Inflammatory macrophage treated with lipopolysaccharide for 1 hour (primary cell): ENCODE results near the gene LPIN1.
A peak's percentile ranks its signal among the peaks of the same experiment; 100 is the strongest.
"Not testable (repeated sequence)": the region's sequence is repeated elsewhere in the genome, so short reads cannot be mapped to it uniquely, and the experiment has no call there.

Experiments
- DNase-seq, 2 donors: peaks; one replicate each; pipeline ENCODE4 v3.0.0-alpha.2; 2020 to 2022

The LPIN1 gene

DNA sequence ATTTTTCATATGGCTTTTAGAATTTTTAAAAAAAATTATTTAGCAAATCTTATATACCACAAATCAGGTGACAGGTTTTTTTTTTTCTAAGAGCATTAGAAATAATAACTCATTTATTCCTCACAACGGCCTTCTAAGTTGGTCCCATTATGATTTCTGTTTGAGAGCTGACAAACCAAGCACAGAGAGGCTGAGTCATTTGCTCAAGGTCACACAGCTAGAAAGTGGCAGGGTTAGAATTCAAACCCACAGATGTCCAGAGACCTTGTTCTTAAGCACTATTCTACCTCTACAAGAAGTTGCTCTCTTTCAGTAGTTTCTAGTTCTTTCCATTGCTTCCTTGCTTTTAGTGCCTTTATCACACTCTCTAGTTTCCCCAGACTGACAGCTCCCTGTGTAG lies 28.8 kb upstream of the LPIN1 start:
- DNase-seq = no peak

DNA sequence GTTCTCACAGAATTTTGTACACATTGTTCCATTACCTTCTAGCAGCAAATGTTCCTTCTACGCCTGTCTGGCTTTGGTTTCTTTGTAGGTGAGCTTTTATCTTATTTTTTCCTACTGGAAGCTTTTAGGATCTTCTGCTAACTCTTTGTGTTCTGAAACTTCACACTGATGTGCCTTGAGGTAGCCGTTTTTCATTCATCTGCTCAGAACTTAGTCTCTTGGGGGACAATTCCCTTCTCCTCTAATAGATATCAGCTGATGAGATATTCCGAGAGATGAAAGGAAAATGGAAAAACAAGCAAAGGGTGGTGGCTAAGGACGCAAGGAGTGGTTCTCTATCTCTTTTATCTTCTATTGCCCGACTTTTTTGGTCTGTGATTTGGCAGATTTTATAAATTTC lies 27.8 kb upstream of the LPIN1 start:
- DNase-seq = no peak

DNA sequence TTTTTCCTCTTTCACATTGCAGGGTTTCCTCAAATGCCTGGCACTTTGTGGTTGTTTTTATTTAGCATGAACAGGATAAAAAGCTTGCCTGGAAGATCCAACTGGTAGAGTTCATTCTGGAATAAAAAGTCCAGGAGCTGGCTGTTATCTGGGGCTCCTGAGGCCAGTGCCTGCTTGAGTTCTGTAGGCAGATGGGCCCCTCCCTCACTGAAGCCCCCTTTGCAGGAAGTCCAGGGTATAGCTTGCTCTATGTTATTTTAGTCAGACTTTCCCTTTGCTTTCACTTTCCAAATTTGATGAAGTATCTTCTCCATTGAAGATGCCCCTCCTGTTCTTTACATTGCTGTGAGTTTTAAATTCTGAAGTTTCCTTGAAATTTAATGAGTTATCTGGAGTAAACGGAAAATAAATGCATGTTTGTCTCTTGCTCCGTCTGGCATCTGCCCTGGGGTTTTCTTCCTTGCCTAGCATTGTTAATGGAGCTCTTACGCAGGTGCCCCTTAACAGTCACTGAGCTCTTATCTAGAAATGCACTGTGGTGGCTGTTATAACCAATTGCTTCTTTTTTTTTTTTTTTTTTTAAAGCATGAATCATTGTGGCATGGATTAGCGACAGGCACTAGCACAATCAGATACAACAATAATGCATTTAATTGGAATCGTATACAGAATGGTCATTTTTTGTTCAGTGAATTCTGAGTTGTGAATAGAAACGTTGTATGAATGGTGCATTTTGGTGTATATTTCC lies 27.0 kb upstream of the LPIN1 start:
- no peak for DNase-seq

DNA sequence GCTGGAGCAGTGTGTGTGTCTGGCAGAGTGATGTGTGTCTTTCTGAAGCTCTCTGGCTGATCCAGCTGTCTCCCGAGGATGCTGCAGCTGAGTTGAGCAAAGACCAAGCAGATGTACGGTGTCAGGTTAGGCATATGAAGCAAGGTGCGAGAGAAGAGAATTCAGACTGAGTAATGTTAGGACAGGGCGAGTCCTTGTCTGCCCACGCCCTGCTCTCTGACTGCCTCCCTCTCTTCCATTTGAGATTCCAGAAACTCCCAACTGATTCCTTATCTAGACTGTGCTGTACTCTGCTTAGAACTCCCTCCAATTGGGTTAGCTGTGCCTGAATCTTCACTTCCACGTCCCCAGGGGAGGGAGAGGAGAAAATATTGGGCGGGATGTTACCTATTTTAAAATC lies 25.7 kb upstream of the LPIN1 start:
- DNase-seq = no peak

DNA sequence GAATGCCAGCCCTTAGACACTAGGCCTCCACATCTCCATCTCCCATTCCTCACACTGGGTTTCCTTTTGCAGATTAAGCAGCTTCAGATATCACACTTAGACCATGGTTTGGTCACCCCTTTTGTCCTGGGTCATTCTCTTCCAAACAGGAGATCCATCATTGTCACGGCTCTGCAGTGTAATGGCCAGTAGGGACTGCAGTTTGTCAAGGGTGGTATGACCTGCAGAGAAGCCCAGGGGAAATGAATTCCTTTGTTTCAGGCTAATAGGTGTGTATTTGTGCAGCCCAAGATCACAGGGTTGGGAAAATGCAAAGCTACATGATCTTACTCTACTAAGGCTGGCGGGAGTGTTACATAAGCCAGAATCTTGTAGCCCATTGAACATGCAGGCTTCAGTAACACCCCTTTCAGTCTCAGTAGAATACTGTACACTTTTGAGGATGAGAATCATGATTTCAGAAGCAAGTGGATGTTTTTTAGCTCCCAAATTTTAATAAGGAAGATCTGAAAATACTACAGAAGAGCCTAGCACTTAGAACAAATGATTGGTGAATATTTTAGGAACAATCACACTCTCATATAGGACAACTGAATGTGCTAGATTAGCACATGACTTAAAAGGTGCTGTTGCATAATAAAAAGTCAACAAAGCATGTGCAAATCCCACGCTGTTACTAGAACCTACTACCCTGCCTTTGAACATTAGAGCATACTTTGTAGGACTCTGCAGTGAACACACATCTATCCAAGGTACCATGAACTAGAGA lies 24.0 kb upstream of the LPIN1 start:
- DNase-seq = no peak

DNA sequence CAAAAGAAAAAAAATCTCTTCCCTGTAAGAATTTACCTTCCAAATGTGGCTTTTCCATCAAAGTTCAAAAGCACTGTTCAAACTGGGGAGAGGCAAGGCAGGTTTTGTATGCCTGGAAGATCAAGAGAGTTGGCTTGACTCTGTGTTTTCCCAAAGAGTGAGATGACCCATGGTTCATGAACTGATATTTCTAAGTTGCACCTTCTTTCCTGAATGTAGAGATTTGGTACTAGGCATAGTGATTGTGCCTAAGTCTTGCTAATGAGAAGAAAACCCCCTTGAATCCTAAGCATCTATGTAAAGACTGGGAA lies 23.4 kb upstream of the LPIN1 start:
- no peak for DNase-seq

DNA sequence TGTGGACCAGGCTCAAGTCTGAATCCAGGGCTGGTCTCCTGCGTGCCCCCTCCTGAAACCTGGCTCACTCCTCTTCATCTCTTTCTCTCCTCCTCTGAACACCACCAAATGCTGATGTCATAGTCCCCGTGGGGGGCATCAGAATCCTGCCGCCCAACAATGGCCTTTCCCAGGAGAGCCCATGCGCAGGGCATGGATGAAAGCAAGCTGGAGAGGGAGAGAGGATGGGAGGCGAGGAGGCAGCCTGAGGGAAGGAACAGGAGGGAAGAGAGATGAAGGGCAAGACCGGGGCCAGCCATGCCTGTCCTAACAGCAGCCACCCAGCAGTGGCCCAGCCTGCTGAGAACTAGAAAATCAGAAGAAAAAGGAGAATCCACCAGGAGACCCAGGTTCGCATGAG lies 22.3 kb upstream of the LPIN1 start:
- DNase-seq = no peak

DNA sequence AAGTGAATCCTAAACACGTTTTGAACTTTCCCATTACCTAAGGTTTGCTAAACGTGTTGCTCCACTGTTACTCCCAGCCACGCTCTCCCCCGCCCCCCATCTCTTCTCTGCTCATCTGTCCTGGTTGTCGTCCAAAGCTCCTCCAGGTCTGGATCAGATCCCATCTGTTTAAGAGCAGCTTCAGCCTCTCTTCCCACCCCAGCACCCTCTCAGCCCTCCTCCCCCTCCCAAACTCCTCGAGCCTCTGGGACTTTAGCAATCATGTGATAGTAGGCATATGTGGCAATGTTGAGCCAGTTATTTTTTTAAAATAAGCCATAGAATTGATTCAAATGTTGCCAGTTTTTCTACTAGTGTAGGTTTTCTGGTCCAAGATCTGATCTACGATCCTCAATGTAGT lies 20.0 kb upstream of the LPIN1 start:
- DNase-seq = no peak

DNA sequence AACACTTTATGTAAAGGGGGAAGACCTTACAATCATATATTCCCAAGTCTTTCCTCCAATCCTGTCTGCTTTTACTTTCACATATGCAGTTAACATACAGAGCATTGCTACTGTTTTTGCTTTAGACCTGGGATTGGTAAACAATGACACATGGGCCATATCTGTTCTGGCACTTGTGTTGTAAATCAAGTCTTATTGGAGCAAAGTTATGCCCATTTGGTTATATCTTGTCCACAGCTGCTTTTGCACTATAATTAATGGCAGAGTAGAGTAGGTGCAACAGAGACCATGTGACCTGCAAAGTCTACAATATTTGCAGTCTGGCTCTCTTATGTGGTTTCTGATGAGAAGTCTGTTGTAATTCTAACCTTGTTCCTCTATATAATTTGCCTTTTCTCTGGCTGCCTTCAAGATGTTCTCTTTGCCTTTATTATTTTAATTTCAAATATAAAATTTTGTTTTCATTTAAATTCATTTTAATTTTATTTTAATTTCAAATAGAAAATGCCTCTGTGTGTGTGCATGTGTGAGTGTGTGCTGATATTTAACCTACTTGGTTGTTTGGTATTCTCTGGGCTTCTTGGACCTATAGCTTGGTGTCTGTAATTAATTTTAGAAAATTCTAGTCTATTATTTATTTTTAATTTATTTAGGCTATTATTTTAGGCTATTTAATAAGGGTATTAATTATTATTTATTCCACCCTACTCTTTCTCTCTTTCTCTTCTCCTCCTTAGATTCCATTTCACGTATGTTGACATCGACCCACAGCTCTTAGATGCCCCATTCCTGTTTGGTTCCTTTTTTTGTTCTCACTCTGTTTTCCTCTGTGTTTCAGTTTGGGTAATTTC lies 16.8 kb upstream of the LPIN1 start:
- no peak for DNase-seq

DNA sequence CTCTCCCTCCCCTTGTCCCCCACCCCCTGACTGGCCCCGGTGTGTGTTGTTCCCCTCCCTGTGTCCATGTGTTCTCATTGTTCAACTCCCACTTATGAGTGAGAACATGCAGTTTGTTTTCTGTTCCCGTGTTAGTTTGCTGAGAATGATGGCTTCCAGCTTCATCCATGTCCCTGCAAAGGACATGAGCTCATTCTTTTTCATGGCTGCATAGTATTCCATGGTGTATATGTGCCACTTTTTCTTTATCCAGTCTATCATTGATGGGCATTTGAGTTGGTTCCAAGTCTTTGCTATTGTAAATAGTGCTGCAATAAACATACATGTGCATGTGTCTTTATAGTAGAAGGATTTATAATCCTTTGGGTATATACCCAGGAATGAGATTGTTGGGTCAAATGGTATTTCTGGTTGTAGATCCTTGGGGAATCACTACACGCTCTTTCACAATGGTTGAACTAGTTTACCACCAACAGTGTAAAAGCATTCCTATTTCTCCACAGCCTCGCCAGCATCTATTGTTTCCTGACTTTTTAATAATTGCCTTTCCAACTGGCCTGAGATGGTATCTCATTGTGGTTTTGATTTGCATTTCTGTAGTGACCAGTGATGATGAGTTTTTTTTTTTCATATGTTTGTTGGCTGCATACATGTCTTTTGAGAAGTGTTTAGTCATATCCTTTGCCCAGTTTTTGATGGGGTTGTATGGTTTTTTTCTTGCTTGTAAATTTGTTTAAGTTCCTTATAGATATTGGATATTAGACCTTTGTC lies 15.0 kb upstream of the LPIN1 start:
- DNase-seq = not testable (repeated sequence)

DNA sequence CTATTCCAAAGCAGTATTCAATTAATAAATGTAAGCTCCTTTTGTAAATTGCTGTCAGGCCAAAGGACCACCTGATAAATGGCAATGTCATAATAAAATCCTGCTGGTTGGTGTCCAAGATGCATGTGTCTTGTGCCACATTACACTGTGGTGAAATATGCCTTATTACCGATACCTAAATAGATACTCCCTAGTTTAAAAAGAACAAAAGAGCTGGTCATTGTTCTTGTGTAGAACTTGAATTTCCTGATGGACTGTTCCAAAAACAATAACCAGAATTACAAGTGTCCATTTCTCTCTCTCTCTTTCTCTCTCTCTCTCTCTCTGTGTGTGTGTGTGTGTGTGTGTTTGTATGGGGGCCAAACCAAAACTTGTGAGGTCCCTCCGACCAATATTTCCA lies 13.8 kb upstream of the LPIN1 start:
- no peak for DNase-seq

DNA sequence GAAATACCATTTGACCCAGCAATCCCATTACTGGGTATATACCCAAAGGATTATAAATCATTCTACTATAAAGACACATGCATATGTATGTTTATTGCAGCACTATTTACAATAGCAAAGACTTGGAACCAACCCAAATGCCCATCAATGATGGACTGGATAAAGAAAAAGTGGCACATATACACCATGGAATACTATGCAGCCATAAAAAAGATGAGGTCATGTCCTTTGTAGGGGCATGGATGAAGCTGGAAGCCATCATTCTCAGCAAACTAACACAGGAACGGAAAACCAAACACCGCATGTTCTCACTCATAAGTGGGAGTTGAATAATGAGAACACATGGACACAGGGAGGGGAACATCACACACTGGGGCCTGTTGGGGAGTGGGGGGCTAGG lies 8.6 kb upstream of the LPIN1 start:
- not testable (repeated sequence) for DNase-seq

DNA sequence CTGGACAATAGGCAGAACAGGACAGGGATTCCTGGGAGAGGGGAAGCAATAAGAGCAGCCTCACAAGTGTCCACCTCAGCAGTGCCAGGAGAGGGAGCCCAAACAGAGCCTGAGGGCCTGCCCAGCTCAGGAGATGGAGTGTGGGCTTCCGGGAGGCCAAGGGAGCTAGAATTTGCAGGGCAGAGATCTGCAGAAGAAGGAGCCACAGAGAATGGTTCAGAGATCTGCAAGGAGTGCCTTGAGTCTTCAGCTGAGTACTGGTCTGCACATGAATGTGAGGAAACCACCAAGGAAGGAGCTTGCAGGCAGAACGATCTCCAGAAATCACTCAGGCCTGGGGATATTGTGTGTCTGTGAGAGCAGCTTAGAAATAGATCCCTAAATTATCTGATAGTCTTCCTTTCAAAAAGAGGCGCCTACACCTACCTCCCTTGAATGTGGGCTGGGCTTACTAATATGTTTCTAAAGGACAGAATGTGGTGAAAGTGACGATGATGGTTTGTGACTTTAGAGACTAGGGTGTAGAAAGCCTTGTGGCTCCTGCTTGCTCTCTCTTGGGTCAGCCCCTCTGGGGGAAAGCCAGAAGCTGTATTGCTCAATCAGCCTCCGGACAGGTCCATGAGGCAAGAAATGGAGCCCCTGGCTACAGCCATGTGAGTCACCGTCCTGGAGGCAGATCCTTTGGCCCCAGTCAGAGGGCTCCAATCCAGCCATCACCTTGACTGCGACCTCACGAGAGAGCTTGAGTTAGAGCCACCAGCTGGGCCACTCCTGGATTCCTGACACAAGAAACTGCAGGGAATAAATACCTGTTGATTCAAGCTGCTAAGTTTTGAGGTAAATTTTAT lies 7.6 kb upstream of the LPIN1 start:
- peak; percentile 42 to 84 for DNase-seq

DNA sequence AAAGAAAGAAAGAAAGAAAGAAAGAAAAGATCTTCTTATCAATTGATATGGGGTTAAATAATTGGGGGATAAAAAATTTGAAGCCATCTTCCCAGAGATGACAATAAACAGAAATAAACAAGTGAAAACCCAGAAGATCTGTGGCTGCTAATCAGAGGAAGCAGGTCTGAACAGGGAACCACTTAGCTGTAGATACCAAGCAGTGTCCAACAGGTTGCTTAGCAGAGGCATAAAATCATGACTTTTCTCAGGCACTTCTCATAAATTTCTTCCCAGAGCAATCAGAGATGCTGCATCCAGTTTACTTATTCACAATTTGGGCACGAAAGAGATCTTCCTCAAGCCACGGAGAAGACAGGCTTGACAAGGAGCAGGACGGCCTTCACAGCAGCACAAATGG lies 5.7 kb upstream of the LPIN1 start:
- DNase-seq = no peak

DNA sequence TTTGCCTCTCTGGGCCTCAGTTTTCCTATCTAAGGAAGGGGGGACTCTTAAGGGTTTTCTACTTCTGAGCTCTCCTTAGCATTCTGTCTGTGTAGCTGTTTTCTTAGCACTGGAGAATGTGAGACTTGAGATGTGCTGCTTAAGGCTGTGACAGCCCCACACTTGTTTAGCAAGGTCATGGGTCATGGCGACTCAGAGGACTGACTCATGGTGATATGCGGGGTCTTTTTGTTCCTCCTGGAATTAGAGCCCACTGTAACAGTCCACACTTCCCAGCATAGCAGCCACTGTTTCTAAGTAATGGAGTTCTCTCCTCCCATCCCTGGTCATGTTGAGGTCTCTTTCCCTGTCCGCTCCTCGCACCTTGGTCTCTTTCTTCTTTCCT lies 4.1 kb upstream of the LPIN1 start:
- no peak for DNase-seq

DNA sequence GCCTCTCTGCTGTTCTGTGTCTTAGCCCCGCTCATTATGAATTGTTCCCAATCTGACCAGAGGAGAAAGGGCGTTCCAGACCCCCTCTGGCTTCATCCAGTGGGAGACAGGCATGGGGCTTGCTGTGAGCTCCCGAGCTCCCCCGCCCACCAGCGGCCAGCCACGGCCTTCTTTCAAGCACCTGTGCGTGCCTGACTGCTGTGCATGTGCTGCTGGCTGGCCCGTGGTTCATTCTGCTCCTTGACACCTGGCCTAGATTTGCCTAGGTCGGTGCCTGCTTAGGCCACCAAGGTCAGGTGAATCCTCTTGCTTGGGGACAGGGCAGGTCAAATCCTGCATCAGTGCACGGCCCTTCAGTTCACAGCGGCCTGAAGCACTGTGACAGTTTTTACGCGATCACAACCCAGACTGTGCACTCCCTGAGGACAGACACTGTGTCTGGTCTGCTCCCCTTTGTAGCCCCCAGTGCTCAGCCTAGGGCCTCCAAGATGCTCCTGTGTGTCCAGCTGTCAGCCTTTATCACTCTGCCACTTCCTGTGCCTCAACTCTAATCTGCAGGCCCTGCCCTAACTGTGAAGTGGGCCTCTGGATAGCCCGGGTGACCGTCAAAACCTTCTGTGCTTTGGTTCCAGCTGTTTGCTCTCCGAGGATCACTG lies 3.6 kb upstream of the LPIN1 start:
- DNase-seq = no peak

DNA sequence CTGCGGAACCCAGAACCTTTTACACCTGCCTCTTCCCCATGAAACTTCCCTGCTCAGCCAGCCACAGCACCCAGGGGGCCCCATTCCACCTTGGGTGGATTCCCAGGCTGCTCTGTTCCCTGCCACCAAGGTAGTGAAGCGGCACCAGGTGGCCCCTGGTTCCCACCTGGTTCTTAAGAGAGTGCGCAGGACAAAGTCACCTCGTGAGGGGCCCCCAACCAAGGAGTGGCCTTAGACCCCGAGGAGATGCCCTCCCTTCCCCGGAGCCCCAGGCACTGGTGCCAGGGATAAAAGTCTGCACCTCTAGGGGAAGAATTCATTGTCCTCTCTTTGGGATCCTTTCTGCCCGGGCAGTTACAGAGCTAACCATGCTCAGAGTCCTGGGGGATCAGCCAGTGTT lies 3.1 kb upstream of the LPIN1 start:
- DNase-seq = no peak

DNA sequence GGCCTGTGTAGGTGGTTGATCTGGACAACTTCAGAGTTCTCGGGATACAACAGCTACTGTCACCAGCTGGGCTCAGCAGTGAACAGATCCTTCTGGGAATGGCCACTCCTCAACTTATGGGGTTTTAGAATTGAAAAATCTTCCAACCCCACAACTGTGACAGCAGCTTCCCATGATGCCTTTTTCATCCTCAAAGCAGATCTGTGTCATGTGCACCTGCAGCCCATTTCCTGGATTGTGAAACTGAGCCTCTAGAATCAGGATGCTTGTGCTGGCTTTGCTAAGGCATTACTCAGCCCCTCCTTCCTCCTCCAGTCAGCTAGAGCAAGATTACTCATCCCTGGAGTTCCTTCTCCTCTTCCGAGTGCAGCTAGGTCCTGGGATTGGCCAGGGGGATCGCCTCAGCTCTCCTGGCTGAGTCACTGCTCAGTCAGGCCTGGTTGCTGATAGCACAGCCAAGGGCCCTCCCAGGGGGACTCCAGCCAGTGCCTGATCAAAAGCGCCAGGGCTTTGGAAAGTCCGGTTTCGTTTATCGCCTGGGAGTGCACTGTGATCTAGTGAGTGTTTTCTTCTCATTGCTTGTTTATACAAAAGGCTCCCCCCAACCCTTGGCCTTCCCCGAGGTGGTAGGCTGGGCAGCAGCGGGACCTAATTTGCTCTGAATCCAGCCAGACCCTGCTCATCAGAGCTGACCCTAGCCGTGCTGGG lies 2.4 kb upstream of the LPIN1 start:
- peak; percentile 94 to 100 for DNase-seq

DNA sequence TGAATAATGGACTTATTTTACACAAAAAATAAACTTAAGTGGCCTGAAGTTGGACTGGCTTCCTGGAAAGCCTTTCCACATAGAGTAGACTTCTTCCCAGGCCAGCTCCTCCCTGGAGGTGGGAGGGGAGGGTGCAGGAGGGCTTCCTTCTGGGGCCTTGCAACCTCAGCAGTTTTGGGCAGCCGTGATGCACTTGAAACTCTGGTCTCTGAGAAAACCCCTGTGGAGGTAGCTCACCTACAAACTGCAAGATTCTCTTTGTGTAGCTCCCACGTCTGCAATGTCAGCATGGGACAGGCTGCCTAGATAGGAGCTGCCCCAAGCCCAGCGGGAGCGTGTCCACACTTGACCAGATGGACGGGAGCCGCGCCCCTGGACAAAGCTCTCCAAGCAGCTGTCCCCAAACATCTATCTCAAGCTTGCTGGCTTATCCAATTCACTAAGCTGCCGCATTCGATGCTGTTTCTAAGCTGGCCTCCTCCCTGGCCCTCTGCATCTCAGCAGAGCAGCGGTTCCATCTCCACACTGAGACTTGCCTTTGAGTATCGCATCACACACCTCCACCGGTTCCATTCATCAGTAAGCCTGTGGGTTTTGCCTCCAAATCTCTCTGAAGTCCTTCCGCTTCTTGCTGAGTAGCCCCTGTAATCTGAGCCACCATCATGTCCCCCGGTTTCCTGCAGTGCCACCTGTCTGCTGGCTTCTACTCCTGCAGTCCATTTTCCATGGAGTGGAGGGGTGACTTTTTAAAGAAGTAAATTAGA lies 1.6 kb upstream of the LPIN1 start:
- no peak for DNase-seq
